Renal pelvis (tissue), 4 donors: ENCODE data around the gene DYNC2H1. TPM values are rescaled to one million over a fixed set of nuclear protein-coding genes. Genes with fewer than 3 reads are reported as not detected.

Source experiments
- DNase-seq: peaks from one replicate; pipeline ENCODE4 v3.0.0-alpha.2; 2013
- polyA plus RNA-seq, 3 donors: library from polyadenylated mRNA; unstranded; fragments of 120-200 nt; gene quantifications; one replicate each; pipeline ENCODE4 v1.2.1, GENCODE V29; 2013; ENCODE audit not compliant: insufficient read length in 3 of 3

DYNC2H1 gene
- polyA plus RNA-seq, 3 donors: 35.3 to 44.6 (median 44.6) TPM

DNA sequence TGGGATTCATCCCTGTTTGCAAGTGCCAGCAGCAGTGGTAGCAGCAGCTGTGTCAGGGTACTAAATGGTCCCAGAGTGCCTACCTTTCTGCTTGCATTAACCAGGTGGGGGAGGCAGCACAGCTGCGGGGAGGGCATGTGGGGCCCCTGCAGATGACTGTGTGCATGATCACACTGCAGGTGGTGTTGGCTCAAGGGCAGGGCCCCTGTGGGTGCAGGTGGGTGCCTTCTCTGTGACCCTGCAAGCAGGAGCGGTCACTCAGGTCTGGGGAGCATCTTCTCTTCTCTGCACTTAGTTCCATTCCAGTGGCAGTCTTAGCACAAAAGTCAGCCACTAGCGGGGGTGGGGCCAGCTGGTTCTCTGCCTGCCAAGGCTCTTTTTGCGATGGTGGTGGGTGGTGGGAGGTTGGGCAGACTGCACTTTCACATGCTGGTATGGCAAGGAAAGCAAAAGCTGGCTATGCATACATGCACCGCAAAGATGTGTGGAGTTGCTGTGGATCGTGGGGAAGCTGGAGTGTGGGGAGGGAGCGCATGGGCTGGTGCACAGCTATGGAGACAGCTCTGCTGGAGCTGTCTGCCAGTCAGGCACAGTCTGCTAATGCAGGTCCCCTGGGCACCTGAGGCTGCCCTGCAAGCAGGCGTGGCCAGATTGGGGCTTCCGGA is 157.1 kb downstream of the DYNC2H1 start:
- DNase-seq: no peak

DNA sequence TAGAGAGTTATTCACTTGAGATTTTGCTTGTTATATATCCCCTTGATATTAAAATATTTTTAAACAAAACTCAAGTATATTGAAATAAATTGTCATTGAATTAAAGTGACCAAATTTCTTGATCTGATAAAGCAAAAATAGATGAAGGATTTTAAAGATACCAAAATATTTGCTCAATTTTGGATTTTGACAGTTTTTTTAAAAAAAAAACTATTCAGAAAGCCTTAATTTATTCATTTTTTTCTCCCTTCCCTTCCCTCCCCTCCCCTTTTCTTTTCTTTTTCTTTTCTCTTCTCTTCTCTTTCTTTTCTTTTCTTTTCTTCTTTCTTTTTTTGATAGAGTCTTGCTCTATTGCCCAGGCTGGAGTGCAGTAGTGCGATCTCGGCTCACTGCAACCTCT is 163.7 kb downstream of the DYNC2H1 start:
- no peak for DNase-seq

DNA sequence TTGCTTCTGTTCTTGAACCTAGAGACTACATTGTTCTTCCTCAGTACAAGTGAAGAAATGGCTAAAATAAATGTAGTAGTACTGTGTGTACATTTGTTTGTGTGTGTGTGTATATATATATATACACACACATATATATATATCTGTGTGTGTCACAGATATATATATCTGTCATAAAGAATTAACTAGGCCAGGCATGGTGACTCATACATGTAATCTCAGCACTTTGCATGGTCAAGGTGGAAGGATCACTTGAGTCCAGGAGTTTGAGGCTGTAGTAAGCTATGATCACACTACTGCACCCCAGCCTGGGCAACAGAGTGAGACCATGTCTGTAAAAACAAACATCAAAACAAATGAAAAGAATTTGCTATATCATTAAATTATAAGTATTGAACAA is 164.8 kb downstream of the DYNC2H1 start:
- DNase-seq: no peak

DNA sequence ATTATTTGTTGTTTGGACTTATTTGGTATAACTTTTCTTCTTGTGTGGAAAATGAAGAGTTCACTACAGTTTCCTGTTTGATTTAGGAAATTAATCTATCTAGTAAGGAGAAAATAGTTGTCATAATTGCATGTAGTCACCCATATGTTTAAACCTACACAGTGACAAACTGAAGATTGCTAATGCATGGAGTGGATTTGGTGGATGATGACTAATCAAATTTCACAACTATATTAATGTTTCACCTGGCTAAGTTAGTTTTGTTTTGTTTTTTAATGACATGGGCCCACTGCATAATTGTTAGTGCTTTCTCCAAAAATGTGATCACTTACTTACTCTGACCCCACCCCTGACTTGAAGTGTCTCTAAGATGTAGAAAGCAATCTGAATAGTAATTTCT is 170.6 kb downstream of the DYNC2H1 start:
- no peak for DNase-seq

DNA sequence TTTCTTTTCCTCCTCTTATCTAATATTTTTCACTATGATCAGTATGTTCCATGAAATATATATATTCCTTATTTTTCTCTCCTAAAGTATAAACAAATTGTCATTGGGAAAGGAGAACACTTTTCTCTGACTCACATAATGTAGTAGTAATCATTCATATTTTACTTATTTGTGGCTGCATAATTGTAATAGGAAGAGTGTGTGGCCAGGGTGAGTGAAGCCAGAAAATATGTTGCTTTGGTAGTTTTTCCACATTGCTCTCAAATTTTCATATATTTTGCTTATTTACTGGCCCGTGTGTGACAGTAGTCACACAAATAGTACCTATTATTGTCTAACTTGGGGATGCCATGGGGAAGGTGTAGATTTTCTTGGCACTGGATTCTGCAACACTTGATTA is 172.1 kb downstream of the DYNC2H1 start:
- no peak for DNase-seq

DNA sequence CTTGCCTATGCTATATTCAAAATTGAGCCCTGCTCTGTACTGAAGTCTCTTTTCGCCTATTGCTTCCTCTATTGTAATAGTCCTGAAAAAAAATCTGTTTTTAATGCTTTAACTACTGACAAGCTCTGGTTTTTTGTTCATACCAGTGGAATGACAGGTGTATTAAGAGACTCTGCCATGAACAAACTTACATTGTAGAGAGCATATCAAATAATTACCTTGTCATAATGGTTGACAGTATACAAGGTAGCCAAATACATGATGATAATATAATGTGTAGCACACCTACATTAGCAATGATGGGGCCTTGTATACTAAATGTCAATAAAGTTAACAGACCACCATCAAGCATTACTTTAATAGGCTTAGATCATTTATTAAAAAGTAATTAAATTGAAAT is 175.0 kb downstream of the DYNC2H1 start:
- DNase-seq: no peak

DNA sequence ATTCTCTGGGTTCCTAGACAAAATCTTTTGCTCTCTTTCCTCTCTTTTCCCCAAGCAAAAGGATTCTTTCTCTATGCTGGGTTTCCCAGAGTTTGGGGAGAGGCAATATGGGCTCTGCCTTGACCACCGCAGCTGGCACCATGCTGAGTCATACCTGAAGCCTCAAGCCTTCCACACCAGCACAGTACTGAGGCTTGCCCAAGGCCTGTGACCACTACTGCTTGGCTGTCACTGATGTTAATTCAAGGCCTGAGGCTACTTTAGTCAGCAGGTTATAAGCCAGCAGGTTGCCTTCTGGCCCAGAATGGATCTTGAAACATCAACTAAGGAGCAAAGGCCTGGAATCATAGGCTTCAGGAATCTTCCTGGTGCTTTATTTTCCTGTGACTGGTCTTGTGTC is 185.3 kb downstream of the DYNC2H1 start:
- DNase-seq: no peak

DNA sequence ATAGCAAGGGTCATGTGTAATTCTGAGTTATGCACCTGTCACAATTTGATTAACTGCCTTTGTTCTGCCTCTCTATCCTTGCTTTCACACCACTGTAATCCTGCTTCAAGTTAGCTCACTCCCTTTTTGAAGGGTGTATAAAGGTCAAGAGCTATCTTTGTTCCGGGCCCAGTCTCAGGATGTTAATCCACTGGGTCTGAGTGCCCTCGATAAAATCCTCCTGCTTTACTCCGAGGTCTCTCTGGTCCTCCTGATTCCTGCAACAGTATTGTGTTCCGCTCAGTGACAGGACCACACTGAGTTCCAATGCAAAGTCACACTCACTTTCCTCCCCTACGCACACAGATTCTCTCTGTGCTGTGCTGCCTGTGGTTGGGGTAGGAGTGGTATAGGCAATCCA is 186.5 kb downstream of the DYNC2H1 start:
- no peak for DNase-seq

DNA sequence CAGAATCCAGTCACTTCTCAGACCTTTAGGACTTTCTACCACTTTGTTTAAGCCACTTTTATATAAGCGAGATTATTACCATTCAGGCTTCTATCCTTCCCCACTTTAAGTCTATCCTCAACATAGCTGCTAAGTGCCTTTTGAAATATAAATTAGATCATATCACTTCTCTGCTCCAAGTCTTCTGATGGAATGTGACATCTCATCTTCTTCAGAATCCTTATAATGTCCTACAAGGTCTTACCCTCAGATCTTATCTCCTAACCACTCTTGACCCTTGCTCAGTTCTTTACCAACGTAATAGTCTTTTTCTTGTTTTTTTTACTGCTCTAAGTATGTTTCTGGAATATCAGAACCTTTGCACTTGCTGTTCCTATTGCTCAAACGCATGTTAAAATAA is 188.7 kb downstream of the DYNC2H1 start:
- DNase-seq: no peak

DNA sequence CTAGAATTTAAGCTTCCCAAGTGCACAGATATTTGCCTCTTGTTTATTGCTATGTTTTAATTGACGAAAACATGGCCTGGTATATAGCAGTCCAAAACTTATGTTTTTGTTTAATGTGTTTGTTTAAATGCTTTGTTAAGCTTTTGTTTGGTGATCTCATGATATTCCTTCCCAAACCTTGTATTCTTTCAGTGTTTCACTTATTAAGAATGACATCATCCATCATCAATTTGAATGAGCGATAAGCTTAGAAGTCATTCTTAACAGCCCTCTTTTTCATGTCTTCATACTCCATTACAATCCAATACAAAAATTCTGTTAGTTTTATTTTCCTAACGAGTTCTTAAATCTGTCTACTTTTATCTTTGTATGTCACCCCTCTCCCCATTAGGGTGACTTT is 206.0 kb downstream of the DYNC2H1 start:
- DNase-seq: no peak

DNA sequence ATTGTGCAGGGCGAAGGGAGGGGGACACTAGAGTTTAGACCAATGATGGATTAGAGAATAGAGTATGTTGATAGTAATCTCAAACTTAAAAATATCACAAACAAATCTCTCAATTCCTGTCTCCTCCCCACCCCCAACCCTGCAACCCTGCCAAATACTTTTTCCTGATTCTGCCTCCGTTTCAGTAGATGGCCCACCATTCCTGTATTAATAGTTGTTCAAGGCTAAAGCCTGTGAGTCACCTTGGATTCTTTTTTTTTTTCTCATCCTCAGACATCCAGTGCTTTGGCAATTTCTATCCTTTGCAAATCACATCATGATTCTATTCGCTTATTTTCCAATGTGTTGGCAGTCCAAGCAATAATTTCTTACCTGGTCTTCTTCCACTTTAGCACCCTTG is 207.9 kb downstream of the DYNC2H1 start:
- DNase-seq: no peak

DNA sequence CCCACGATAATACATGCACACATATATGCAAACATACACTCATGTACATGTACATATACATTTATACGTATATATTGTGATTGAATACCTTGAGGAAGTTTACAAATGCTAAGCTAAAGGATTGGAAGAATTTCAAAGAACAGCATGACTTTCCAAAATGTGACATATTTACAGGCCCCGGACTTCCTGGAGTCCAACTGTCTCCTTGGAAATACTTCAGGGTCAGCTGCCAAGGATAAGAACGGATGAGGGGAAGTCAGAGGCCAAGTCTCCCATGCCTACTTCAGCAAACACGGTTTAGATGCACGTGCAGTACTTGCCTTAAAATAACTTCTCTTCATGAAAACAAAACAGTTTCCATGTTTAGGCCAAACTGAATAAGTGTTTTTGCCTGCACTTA is 213.6 kb downstream of the DYNC2H1 start:
- no peak for DNase-seq

DNA sequence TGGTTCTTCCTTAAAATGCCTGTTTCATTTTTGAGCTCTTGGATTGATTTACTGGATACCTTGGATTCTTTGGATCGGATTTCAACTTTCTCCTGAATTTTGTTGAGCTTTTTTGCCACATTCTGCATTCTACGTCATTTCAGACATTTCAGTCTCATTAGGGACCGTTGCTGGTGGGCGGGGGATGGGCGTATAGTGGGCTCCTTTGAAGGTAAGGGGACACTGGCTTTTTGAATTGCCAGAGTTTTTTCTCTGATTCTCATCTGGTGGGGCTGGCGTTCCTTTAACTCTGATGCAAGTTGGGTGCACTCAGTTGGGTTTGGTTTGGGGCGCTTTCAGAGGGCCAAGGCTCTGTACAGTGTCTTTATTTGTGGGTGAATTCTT is 216.5 kb downstream of the DYNC2H1 start:
- no peak for DNase-seq

DNA sequence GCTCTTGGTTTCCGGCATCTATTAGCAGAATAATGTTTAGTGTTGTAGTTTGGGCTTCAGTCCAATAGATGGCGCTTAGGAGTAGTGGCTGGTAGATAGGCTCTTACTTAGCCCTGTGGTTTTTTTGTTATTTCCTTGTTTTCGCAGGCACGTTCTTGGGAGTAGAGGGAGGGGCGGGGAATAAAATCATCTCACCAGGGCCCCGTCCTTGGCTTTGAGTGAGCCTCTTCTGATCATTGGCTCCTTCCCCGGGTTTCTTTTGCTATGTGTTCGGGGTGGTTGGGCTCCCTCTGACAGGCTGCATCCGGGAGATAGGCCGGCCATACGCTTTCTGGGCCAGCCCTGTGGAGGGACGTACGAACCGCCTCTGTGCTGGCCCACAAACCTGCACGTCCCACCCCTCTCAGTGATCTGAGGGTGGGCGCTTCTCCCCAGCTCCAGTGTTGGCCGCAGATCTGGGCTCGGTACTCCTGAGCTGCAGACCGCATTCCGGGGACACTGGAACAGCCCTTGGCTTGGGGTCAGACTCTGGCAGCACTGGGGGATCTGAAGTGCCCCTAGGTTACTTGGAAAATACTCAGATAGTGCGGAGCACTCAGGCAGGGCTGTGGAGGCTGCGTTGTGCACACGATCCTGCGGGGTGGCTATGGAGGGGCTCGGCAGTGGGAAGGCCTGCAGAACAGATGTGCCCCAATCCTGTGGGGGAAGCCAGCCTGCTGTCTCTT is 217.0 kb downstream of the DYNC2H1 start:
- DNase-seq: peak; percentile 55

DNA sequence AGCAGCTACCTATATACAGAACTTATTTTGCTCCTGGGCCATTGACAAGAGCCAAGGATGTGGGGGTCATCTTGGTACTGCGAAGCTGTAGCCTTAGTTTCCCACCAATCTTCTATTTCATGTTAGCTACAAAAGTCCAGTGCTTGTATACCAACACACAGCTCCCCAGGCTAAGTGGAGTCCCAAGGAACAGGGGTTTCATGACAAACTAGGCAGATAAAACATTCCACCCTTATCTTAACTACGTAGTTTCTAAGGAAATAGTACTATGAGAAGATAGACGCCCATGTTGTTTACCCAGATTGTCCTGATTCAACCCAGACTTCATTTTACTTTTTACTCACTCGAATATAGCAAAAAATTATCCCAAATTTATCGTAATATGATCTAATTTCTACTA is 218.5 kb downstream of the DYNC2H1 start:
- DNase-seq: no peak

DNA sequence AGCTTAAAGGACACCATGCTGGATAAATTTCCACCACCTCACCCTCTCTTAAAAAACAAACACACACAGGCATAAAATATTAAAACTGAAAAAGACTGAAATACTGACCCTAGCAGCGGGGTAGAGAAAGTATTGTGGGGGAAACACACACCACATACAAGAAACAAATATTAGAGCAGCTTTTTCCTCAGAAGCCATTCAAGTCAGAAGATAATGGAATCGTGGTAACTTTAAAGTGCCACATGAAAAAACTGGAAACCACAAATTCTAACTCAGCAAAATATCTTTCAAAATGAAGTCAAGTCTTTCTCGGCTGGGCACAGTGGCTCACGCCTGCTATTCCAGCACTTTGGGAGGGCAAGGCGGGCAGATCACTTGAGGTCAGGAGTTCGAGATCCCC is 223.2 kb downstream of the DYNC2H1 start:
- no peak for DNase-seq

DNA sequence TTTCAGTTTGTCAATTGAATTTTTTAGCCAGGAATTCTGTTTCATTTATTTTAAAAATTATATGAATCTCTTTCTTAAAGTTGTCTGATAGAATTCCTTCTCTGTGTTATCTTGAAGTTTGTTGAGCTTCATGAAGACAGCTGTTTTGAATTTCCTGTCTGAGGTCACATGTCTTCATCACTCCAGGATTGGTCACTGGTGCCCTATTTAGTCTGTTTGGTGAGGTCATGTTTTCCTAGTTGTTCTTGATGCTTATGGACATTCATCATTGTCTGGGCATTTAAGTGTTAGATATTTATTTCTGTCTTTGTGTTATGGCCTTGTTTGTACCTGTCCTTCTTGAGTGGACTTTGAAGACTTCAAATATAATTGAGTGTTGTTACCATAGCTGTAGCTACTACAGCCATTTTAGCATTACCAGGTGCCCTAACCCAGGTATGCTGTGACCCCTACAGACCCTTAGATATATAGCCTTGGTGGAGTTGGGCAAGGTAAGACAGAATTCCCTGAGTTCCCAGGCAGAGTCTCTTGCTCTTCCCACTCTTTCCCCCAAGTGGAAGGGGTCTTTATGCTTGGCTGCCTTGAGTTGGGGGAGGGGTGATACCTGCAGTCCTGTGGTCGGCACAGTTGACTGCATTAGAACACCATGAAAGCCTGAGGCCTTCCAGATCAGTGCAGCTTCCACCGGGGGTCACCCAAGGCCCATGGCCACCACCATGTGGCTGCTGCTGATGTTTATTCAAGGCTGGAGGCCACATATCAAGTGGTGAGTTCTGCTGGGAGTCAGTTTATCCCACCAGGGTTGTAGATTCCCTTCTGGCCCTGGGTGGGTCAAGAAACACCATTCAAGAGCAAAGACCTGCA is 229.6 kb downstream of the DYNC2H1 start:
- DNase-seq: no peak

DNA sequence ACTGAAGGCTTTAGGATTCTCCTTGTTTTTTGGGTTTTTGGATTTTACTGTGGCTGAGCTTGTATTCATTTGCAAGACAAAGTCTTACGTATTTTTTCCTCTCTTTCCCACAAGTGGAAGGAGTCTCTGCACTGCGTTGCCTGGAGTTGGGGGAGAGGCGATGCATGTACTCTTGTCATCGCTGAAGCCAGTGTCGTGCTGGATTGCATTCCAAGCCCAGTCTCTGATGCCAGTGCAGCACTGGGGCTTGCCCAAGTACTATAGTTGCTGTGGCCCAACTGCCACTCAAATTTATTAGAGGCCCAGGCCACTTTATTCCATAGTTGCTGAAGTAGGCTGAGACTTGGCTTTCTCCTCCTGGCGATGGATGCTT is 230.2 kb downstream of the DYNC2H1 start:
- no peak for DNase-seq

DNA sequence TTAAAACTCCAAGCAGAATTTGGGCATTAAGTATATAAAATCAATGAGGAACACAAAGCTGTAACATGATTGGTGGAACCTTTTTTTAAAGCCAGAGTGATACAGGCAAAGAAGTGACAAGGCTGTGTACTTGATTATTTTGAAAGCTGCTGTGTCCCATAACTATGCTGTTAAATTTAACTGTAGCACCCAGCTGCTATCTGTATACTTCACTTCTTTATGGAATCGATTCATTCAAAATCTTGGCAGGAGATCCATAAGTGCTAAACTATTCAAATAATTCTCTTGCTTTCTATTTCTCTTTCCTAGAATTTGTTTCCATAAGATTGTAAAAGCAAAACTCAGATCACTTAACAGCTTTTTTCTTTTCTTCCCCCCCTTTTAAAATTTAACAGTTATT is 231.7 kb downstream of the DYNC2H1 start:
- no peak for DNase-seq

DNA sequence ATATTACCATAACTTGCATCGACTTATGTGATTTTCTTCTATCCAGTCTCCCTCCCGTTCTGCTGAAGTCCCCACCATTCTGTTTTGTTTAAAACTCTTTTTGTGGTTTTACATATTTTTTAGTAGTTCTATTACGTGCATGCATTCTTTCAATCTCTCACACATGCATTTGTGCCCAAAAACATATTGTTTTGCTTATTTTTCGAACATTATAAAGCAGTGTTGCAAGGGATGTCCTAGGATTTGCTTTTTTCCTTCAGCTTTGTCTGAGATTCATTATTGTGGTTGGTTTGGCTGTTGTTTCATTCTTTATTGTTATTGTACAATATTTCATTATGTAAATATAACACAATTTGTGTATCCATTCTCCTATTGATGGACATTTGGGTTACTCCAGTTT is 235.7 kb downstream of the DYNC2H1 start:
- DNase-seq: no peak

DNA sequence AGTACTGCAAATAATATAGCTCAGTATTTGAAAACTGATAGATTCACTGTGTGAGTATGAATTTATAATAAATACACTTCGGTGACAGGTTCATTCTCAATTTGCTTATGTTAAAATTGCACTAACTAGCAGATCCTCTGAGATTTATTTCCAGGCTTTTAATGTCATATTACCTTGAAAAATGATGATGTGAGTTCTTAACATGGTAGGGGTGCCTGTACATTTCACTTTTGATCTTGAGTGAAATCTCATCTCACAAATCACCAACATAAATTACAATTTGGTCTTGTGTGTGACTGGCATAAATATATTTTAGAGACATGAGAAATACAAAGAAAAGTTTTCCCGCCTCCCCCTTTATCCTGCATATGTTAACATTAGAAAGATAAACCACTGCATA is 240.4 kb downstream of the DYNC2H1 start:
- no peak for DNase-seq

DNA sequence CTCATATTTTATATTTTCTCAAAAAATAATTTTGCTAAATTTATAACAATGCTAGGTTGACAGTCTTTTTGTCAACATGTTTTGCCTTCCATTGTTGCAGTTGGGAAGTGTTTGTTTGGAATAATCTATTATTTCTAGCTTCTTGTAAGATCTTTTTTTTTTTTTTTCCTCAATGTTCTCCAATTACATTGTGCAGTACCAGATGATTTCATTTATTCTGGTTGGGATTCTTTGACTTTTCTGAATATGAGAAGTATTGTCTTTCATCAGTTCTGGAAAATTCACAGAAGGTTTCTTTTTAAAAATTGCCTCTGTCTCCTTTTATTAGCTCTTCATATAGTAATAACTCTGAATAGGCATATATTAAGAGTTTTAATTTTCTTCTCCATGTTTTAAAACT is 245.4 kb downstream of the DYNC2H1 start:
- no peak for DNase-seq

DNA sequence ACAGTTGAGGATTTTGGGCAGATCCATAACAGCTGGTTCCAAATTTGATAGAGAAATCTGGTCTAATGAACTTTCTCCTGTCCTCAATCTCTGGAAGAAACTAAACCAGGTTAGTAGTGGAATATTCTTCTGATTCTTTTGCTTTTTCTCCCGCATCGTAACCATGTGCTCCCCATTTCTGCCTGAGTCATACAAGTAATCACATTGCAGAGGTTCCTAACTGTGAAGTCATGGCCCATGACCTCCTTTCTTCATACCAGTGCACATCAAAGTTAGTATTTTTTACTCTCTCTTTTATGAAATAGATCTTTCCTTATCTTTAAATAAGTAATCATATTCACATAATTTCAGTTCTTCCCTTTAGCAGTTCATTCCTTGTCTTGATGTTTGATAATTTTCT is 249.0 kb downstream of the DYNC2H1 start:
- DNase-seq: no peak
